ENCODE measurements around the gene LZTR1.
A peak's percentile ranks its signal among the peaks of the same experiment; 100 is the strongest.
"Not testable (repeated sequence)": the region's sequence is repeated elsewhere in the genome, so short reads cannot be mapped to it uniquely, and the experiment has no call there.

The LZTR1 gene

GRCh38 chr22:20940904-20941385 lies 41.2 kb upstream of the LZTR1 start:
- peak; percentile 20 for DNase-seq (ENCODE audit: low read depth)
- H3K4me3 ChIP-seq (ENCODE audit: low read depth, low read length), result no peak overlapping the region
- TF ChIP-seq CTCF (IDR thresholded peaks at IDR 0.05; ENCODE audit: low read depth, low read length) (no peak), MAX (IDR thresholded peaks at IDR 0.05; ENCODE audit: low read depth, low read length) (no peak), MYC (IDR thresholded peaks at IDR 0.05; ENCODE audit: low read depth, low read length) (no peak)

- H3K4me3 ChIP-seq (ENCODE audit: low read depth, low read length); DNase-seq (ENCODE audit: low read depth): not testable (repeated sequence)
Observed at GRCh38 chr22:20942203-20942902, 39.7 kb upstream of the LZTR1 start.

- DNase-seq (ENCODE audit: low read depth), result no peak
- TF ChIP-seq POLR2A (IDR thresholded peaks at IDR 0.05; ENCODE audit: extremely low read depth, insufficient read length) (no peak), CTCF (IDR thresholded peaks at IDR 0.05; ENCODE audit: low read depth, low read length) (no peak)
- no peak overlapping the region for H3K4me3 ChIP-seq (ENCODE audit: low read depth, low read length)
Observed at GRCh38 chr22:20943104-20943933, 38.8 kb upstream of the LZTR1 start.

GRCh38 chr22:20944042-20944441 lies 38.1 kb upstream of the LZTR1 start:
- no peak overlapping the region for H3K4me3 ChIP-seq (ENCODE audit: low read depth, low read length)
- DNase-seq (ENCODE audit: low read depth), result no peak
- no peak for TF ChIP-seq MAX (IDR thresholded peaks at IDR 0.05; ENCODE audit: low read depth, low read length)
- TF ChIP-seq POLR2A (IDR thresholded peaks at IDR 0.05; ENCODE audit: extremely low read depth, insufficient read length), result no peak
- TF ChIP-seq CTCF (IDR thresholded peaks at IDR 0.05; ENCODE audit: low read depth, low read length), result no peak
- TF ChIP-seq MYC (IDR thresholded peaks at IDR 0.05; ENCODE audit: low read depth, low read length), result no peak

- no peak overlapping the region for H3K4me3 ChIP-seq (ENCODE audit: low read depth, low read length)
- TF ChIP-seq MYC (IDR thresholded peaks at IDR 0.05; ENCODE audit: low read depth, low read length), result no peak
- no peak for TF ChIP-seq MAX (IDR thresholded peaks at IDR 0.05; ENCODE audit: low read depth, low read length)
- no peak for TF ChIP-seq CTCF (IDR thresholded peaks at IDR 0.05; ENCODE audit: low read depth, low read length)
- no peak for TF ChIP-seq POLR2A (IDR thresholded peaks at IDR 0.05; ENCODE audit: extremely low read depth, insufficient read length)
- DNase-seq (ENCODE audit: low read depth), result no peak
Observed at GRCh38 chr22:20945578-20945934, 36.5 kb upstream of the LZTR1 start.

GRCh38 chr22:20946080-20946986 lies 35.8 kb upstream of the LZTR1 start:
- no peak overlapping the region for H3K4me3 ChIP-seq (ENCODE audit: low read depth, low read length)
- TF ChIP-seq MYC (IDR thresholded peaks at IDR 0.05; ENCODE audit: low read depth, low read length) (no peak), POLR2A (IDR thresholded peaks at IDR 0.05; ENCODE audit: extremely low read depth, insufficient read length) (no peak), MAX (IDR thresholded peaks at IDR 0.05; ENCODE audit: low read depth, low read length) (no peak), CTCF (IDR thresholded peaks at IDR 0.05; ENCODE audit: low read depth, low read length) (no peak)
- DNase-seq (ENCODE audit: low read depth), result no peak

Measured in NB4 (cell line).